Epithelial cell of proximal tubule (primary cell): ENCODE measurements around the gene TAF1D. TPM values are rescaled to one million over a fixed set of nuclear protein-coding genes. Genes with fewer than 3 reads are reported as not detected.

ENCODE experiments used
- DNase-seq: peaks from one replicate; pipeline ENCODE4 v3.0.0-alpha.2; 2011; ENCODE audit warnings: low read depth
- H3K4me3 ChIP-seq: 2 replicates; pipeline ENCODE4 v1.5.1; 2011; ENCODE audit warnings: low read depth, mild to moderate bottlenecking, low read length
- CTCF ChIP-seq: conservative IDR thresholded peaks from 2 replicates; pipeline ENCODE4 v1.5.1; 2012; ENCODE audit warnings: low read depth, mild to moderate bottlenecking, low read length
- total RNA-seq: library from RNA; depleted of rRNA; stranded (reverse); fragments of >200 nt; gene quantifications from 2 replicates; pipeline ENCODE4 v1.2.3, GENCODE V29; 2015

Gene TAF1D
- total RNA-seq, 1 donor from 2014 or later, result 124 TPM

GRCh38 chr11:93710239-93710638, 31.1 kb downstream of the TAF1D start:
- DNase-seq, result no peak
- no peak for TF ChIP-seq CTCF
- H3K4me3 ChIP-seq, result no peak overlapping the region

GRCh38 chr11:93704237-93704636, 37.1 kb downstream of the TAF1D start:
- TF ChIP-seq CTCF, result peak; percentile 10
- DNase-seq, result no peak
- H3K4me3 ChIP-seq, result no peak overlapping the region

GRCh38 chr11:93700830-93701229, 40.5 kb downstream of the TAF1D start:
- no peak for TF ChIP-seq CTCF
- no peak for DNase-seq
- no peak overlapping the region for H3K4me3 ChIP-seq

- DNase-seq, result no peak
- no peak for TF ChIP-seq CTCF
- no peak overlapping the region for H3K4me3 ChIP-seq
Measured at GRCh38 chr11:93697611-93698010, 43.7 kb downstream of the TAF1D start.

GRCh38 chr11:93694557-93694956, 46.7 kb downstream of the TAF1D start:
- no peak for DNase-seq
- H3K4me3 ChIP-seq, result no peak overlapping the region

GRCh38 chr11:93694109-93694508, 47.2 kb downstream of the TAF1D start:
- no peak for DNase-seq
- TF ChIP-seq CTCF, result peak; percentile 5
- H3K4me3 ChIP-seq, result no peak overlapping the region

More at GRCh38 chr11:93694557-93694956, 46.7 kb downstream of the TAF1D start:
- no peak for TF ChIP-seq CTCF

- H3K4me3 ChIP-seq, result no peak overlapping the region
- DNase-seq, result no peak
- TF ChIP-seq CTCF, result no peak
Measured at GRCh38 chr11:93689240-93689639, 52.1 kb downstream of the TAF1D start.
